Colonic mucosa (tissue), 4 donors: ENCODE data around the gene FBXO48. TPM values are rescaled to one million over a fixed set of nuclear protein-coding genes. Genes with fewer than 3 reads are reported as not detected.

ENCODE experiments used
- DNase-seq: peaks from one replicate; pipeline ENCODE4 v3.0.0-alpha.2; 2020
- H3K27ac ChIP-seq: fragments of 200-600 bp; one replicate; pipeline ENCODE4 v1.8.0; 2021
- H3K27me3 ChIP-seq: fragments of 200-600 bp; one replicate; pipeline ENCODE4 v1.8.0; 2021
- H3K36me3 ChIP-seq: fragments of 200-600 bp; one replicate; pipeline ENCODE4 v1.8.0; 2021
- H3K4me1 ChIP-seq: fragments of 200-600 bp; one replicate; pipeline ENCODE4 v1.8.0; 2021; ENCODE audit warnings: mild to moderate bottlenecking
- H3K4me3 ChIP-seq: fragments of 200-600 bp; one replicate; pipeline ENCODE4 v1.8.0; 2021
- H3K9ac ChIP-seq, 2 donors: one replicate each; pipeline ENCODE4 v1.7.0; 2013; ENCODE audit warnings: control low read depth in 2 of 2, low read depth in 2 of 2, low read length in 2 of 2
- H3K9me3 ChIP-seq: fragments of 200-600 bp; one replicate; pipeline ENCODE4 v1.8.0; 2021
- CTCF ChIP-seq: fragments of 200-600 bp; IDR thresholded peaks from one replicate; pipeline ENCODE4 v1.8.0; 2022; ENCODE audit warnings: antibody characterized with exemption, mild to moderate bottlenecking
- intact Hi-C: fragments of 100-400 bp; cut with DNase I; formaldehyde crosslinking; loops from one replicate; pipeline ENCODE4 v1.14.1; 2022
- total RNA-seq, 2 donors: library from RNA; stranded (reverse); fragmentation: NEBNext Ultra II Directional in 1 of 2; extraction: Animal tissue kit (Norgen Biotek cat#: 25700) in 1 of 2; gene quantifications; one replicate each; pipeline ENCODE4 v1.2.1, GENCODE V29; 2021
- donor health status: healthy.
- donor health status: DM: no; HTN: no; CAD: no.
- donor health status: DM: no; HTN: no; CAD: no.

FBXO48 gene
- 1 to 10 TPM; 1.5 to 2.3 TPM for total RNA-seq

- Histone ChIP-seq H3K9me3 (no peaks in the 10 kb centered on the region), H3K9ac (peak within 1 kb of the TSS; percentile 86 to 94), H3K27me3 (no peaks in the 10 kb centered on the region), H3K27ac (peak within 1 kb of the TSS; percentile 82), H3K36me3 (no peaks in the 10 kb centered on the region), H3K4me1 (peaks cover 5% of the 10 kb centered on the region), H3K4me3 (peak within 1 kb of the TSS; percentile 80)
- DNase-seq = peak; percentile 99
- TF ChIP-seq CTCF = no peak
- intact Hi-C loops = loop anchor here (10.0 kb wide), 1 partner anchor 447 kb away; no protein-coding TSS in a partner anchor
Observed at GRCh38 chr2:68467077-68467960, at the start of gene FBXO48, which contains the start of gene APLF. Gene FBXO48 (minus strand): TSS chr2:68467294. CDS start chr2:68465145, 2,149 bp downstream. Gene APLF (plus strand): TSS chr2:68467585. CDS start chr2:68467732, 147 bp downstream.

- TF ChIP-seq CTCF = no peak
- no peak for DNase-seq
- intact Hi-C loops = no loop called here
- Histone ChIP-seq H3K27me3 (no peaks in the 10 kb centered on the region), H3K9me3 (no peaks in the 10 kb centered on the region), H3K4me1 (no peaks in the 10 kb centered on the region), H3K36me3 (no peaks in the 10 kb centered on the region), H3K9ac (no peak overlapping the region), H3K27ac (no peak overlapping the region), H3K4me3 (no peak overlapping the region)
Observed at GRCh38 chr2:68516051-68516955, 49.2 kb upstream of the FBXO48 start.

GRCh38 chr2:68514316-68514929 lies 47.3 kb upstream of the FBXO48 start:
- no peak overlapping the region for H3K4me3 ChIP-seq
- H3K4me1 ChIP-seq = no peaks in the 10 kb centered on the region
- no peak for TF ChIP-seq CTCF
- H3K9me3 ChIP-seq = no peaks in the 10 kb centered on the region
- H3K27ac ChIP-seq = no peak overlapping the region
- no peak overlapping the region for H3K9ac ChIP-seq
- no peaks in the 10 kb centered on the region for H3K27me3 ChIP-seq
- intact Hi-C loops = no loop called here
- no peak for DNase-seq
- no peaks in the 10 kb centered on the region for H3K36me3 ChIP-seq

GRCh38 chr2:68512966-68513365 lies 45.9 kb upstream of the FBXO48 start:
- no peak for TF ChIP-seq CTCF
- no peaks in the 10 kb centered on the region for H3K27me3 ChIP-seq
- no peaks in the 10 kb centered on the region for H3K4me1 ChIP-seq
- intact Hi-C loops = no loop called here
- H3K9me3 ChIP-seq = no peaks in the 10 kb centered on the region
- DNase-seq = no peak
- no peaks in the 10 kb centered on the region for H3K36me3 ChIP-seq
- H3K27ac ChIP-seq = no peak overlapping the region
- H3K9ac ChIP-seq = no peak overlapping the region
- H3K4me3 ChIP-seq = no peak overlapping the region

- Histone ChIP-seq H3K36me3 (no peaks in the 10 kb centered on the region), H3K27ac (no peak overlapping the region), H3K9me3 (no peaks in the 10 kb centered on the region), H3K4me1 (no peaks in the 10 kb centered on the region), H3K9ac (no peak overlapping the region), H3K27me3 (no peaks in the 10 kb centered on the region), H3K4me3 (no peak overlapping the region)
- no peak for DNase-seq
- intact Hi-C loops = no loop called here
- TF ChIP-seq CTCF = no peak
Observed at GRCh38 chr2:68512326-68512725, 45.2 kb upstream of the FBXO48 start.
